GM21515 (cell line): Measurements from ENCODE around the gene GMFB.

Experiments used
- ATAC-seq: cut with Tn5 transposase; IDR thresholded peaks from one replicate; pipeline ENCODE4 v1.9.1; 2021; ENCODE audit not compliant: unreplicated experiment

The GMFB gene

GRCh38 chr14:54488646-54489317 lies at the start of gene GMFB:
Gene GMFB (minus strand): TSS chr14:54488980. CDS start chr14:54488927, 53 bp downstream.
- ATAC-seq, result peak; percentile 83

DNA sequence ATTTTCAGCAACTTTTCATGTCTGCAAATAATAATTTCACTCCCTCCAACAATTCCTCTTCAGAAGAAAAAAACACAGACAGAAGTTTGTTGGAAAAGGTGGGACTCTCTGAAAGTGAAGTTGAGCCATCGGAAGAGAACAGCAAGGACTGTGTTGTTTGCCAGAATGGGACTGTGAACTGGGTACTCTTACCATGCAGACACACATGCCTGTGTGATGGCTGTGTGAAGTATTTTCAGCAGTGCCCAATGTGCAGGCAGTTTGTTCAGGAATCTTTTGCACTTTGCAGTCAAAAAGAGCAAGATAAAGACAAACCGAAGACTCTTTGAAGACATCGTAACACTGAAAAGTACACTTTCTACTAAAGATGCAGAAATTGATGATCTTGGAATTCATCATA lies 49.3 kb upstream of the GMFB start:
- no peak for ATAC-seq

GRCh38 chr14:54537651-54538050 lies 48.9 kb upstream of the GMFB start:
- no peak for ATAC-seq

GRCh38 chr14:54535646-54536045 lies 46.9 kb upstream of the GMFB start:
- ATAC-seq, result no peak

DNA sequence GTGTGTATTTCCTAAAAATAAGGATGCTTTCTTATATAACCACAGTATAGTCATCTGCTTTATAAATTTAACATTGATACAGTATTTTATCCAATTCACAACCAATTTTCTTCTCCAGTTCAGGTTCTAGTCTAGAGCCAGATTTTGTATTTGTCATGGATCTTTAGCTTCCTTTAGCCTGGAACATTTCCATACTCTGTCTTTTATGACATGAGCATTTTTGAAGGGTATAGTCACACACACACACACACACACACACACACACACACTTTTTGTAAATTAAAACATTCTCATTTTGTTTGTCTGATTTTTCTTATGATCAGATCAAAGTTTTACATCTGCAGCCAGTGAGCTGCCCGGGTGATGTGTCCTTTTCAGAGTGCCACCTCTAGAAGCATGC lies 46.3 kb upstream of the GMFB start:
- no peak for ATAC-seq

DNA sequence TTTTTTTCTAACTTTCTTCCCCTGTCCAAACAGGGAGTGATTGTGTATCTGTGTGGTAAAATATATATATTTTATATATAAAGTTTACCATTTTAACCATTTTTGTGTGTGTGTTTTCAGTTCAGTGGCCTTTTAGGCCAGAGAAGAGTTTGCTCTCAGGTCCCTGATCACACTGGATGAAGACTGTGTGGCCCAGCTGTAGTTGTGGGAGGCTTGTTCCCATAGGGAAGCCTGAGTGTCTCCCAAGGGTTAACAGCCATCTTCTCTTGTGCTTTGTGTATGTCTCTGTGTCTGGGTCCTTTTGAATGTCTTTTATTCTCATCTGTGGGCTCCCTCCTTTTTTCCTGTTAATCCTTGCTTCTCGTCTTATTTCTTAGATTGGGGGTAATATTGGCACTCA lies 44.3 kb upstream of the GMFB start:
- ATAC-seq, result no peak

- peak; percentile 85 for ATAC-seq
Measured at GRCh38 chr14:54532111-54533012, 43.6 kb upstream of the GMFB start.

- no peak for ATAC-seq
Measured at GRCh38 chr14:54529811-54530210, 41.0 kb upstream of the GMFB start.

DNA sequence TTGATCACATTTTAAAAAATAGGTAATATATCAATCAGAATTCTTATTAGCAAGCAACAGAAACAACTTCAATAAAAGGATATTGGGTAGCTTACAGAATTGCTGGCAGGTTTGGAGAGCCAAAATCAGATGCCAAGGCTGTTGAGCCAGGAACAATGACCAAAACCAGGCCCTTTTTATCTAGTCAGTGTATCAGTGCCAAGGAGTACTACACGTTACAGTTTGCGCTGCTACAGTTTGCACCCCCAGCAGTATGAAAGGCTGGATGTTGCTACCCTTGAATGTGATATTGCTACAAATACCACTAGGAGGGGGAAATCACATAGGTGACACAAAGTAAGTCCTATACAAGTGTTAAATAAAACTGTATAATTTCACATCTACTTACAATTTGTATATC lies 40.2 kb upstream of the GMFB start:
- ATAC-seq, result no peak

- no peak for ATAC-seq
Measured at GRCh38 chr14:54524410-54524809, 35.6 kb upstream of the GMFB start.

- no peak for ATAC-seq
Measured at GRCh38 chr14:54516709-54517108, 27.9 kb upstream of the GMFB start.

GRCh38 chr14:54515670-54516069 lies 26.9 kb upstream of the GMFB start:
- ATAC-seq, result no peak

GRCh38 chr14:54512393-54512792 lies 23.6 kb upstream of the GMFB start:
- ATAC-seq, result no peak

GRCh38 chr14:54509546-54510501 lies 21.0 kb upstream of the GMFB start, which contains the start of gene CGRRF1:
Gene CGRRF1 (plus strand): TSS chr14:54509906. CDS start chr14:54509960, 54 bp downstream.
- peak; percentile 92 for ATAC-seq

GRCh38 chr14:54503486-54503885 lies 14.7 kb upstream of the GMFB start:
- no peak for ATAC-seq

GRCh38 chr14:54502602-54503001 lies 13.8 kb upstream of the GMFB start:
- ATAC-seq, result no peak

DNA sequence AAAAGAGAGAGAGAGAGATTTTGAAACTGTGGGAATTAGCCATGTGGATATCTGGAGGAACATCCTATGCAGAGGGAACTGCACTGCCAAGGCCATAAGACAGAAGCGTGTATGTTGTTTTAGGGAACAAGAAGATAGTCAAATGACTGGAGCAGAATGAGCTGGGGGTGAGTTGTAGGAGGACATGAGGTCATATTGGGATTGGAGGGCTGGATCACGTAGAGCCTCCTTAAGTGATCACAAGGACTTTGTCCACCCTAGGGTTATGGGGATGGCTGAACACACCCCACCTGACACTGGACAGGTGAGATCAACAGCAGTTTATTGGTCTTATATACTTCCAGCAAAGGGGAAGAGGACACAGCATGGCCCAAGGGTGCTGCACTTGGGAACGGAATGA lies 12.7 kb upstream of the GMFB start:
- ATAC-seq, result no peak

DNA sequence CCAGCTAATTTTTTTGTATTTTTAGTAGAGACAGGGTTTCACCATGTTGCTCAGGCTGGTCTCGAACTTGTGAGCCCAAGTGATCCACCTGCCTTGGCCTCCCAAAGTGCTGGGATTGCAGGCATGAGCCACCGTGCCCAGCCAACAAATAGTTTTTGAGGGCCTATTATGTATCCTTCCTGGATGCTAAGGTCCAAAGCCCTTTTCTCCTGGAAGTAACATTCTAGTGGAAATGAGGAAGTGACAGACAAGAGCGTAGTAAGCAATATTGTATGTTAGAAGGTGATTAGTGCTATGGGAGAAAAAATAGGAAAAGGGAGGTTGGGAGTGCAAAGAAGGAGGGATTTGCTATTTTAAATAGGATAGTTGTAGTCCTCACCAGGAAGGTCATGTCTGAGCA lies 12.0 kb upstream of the GMFB start:
- ATAC-seq, result no peak

GRCh38 chr14:54498579-54498978 lies 9.8 kb upstream of the GMFB start:
- ATAC-seq, result no peak

GRCh38 chr14:54498095-54498531 lies 9.3 kb upstream of the GMFB start:
- no peak for ATAC-seq

DNA sequence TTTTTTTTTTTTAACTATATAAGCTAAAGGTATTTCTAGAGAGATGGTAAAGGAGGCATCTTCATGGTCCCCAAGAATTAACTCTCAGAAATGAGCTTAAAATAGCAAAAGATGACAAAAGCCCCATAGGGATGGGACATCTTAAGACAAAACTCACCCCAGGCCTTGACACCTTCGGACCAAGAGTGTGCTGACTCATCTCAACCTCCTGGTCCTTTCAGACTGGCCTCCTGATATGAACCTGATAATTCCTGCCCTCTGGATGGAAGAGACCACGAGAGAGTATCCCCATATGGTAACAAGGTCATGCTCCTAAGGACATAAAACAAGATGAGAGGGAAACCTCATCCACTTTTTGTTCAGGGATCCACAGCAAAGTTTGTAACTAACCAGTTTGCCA lies 8.4 kb upstream of the GMFB start:
- ATAC-seq, result no peak
